GM18507 (cell line): ENCODE results near the gene SPTBN1.

Experiments used
- DNase-seq: peaks from one replicate; pipeline ENCODE4 v3.0.0; 2011; ENCODE audit warnings: low read depth; ENCODE audit not compliant: insufficient read length; ENCODE audit errors: extremely low spot score
- FAIRE-seq: peaks from 2 replicates; lab custom pipeline; 2011; peaks lifted over from hg19 to GRCh38; lab: Jason Lieb, UNC

Gene SPTBN1

GRCh38 chr2:54595161-54595803, 139.2 kb downstream of the SPTBN1 start:
- FAIRE-seq = no peak
- no peak for DNase-seq

DNA sequence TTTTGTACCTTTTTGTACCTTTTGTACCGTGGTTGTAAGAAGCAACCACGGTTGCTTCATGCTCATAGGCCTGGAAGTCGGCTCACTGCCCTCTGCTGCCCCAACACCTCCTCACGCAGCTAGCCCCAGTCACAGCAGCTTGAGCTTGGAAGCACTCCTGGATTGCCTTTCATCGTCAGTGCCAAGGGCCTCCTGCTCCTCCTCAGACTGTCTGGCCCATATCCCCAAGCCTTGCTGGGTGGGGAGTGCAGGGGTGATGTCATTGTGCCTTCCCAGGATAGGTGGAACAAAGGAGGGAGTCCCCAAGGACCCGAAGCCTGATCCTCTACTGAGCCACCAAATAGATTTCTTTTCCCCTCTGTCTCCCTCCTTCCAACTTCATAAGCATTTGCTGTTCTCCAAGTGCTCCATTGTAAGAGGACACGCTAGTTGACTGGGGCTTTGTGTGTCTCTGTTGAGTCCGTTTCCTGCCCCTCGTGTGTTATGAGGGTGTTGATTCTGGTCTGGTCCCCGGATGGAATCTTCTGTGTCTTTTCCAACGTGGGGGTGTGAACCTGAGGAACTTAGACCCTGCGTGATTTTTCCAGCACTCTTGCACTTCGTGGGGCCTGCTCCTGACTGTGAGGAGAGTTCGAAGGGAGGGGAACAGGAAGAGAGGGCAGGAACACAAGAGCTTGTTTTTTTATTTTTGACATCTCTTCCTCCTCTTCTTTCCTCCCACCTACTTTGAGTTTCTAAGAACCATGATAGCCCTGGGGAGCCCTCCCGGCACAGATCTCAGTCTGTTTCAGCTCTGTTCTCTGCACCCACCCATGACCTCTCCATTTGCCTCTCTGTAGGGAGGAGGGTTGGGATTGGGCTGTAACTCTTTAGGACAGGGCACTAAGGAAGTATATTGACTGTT, 140.1 kb downstream of the SPTBN1 start:
- DNase-seq = no peak
- FAIRE-seq = no peak

DNA sequence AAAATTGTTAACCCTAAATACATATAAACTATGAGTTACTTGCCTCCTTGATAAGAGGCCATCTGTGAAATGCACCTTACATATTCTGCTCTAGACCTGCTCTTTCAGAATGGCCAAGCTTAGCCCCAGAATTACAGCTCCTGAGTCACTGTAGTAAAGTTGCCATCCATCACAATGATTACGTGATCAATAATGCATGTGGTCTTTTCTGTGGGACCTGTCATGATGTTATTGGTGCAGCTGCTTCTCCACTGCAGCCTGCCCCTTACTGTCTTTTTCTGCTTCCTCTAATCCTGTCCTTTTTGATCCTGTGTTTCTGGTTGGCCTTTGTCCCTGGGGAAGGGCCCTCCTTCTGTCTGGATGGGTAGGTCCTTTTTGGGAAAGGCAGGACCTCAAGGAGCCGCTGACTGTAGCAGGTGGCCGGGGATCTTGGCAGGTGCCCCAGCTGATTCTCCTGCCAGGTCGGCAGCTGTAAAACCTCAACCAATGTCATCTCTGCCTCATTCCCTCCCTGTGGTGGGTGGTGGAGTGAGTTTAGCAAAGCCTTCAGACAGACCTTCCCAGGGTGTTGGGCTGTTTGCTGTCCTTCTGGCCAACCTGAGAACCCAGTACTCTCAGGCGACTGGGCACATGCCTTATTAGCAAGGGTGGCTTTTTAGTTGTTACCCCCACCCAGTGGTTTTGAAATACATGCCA, 141.2 kb downstream of the SPTBN1 start:
- FAIRE-seq = no peak
- DNase-seq = no peak

GRCh38 chr2:54598347-54599325, 142.5 kb downstream of the SPTBN1 start:
- FAIRE-seq (no peak), DNase-seq (no peak)

DNA sequence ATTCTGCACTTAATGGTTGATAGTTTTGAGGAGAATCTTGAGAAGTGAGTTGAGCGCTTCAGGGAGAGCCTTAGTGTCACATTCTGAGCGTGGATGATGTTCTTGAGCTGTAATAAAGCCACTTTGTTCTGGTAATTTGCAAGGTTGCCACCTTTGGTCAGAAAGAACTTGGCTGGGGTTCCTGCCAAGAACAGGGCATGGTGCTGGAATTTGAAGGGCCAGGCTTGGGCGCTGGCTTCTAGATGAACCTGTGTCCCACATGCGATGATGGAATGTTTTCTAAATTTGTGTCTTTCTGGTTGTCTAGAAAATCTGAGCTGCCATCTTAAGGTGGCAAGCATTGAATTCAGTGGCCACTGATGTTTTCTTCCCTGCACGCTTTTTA, 143.2 kb downstream of the SPTBN1 start:
- FAIRE-seq (no peak), DNase-seq (no peak)

GRCh38 chr2:54599914-54600313, 143.8 kb downstream of the SPTBN1 start:
- DNase-seq (no peak), FAIRE-seq (no peak)

- no peak for FAIRE-seq
- no peak for DNase-seq
These were observed 145.2 kb downstream of the SPTBN1 start for GRCh38 chr2:54601339-54601738.

DNA sequence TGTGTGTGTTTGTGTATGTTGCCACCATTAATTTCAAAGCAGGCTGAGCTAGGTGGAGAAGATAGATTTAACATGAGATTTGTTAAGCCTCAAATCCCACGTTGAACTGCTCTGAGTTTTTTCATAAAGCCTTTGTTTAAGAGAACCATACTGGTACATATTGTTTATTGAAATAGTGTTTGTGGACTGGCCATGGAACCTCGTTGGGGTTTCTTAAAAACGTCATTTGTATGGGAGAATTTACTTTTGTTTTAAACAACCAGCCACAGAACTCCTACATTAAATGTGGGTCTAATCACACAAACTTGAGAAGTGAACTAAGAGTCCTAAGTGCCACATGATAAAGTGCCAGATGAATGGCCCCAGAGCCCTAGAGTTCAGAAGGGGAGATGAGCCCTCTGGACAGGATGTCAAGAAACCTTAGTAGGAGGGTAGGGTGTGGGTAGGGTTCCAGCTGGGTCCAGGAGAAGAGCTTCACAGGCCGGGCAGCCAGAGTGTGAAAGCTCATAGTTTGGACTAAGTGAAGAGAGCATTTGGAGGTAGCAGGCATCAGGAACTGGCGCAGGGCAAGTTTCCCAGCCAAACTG, 146.7 kb downstream of the SPTBN1 start:
- FAIRE-seq = no peak
- DNase-seq = no peak

- DNase-seq (no peak), FAIRE-seq (no peak)
These were observed 147.2 kb downstream of the SPTBN1 start for GRCh38 chr2:54603357-54603756.

DNA sequence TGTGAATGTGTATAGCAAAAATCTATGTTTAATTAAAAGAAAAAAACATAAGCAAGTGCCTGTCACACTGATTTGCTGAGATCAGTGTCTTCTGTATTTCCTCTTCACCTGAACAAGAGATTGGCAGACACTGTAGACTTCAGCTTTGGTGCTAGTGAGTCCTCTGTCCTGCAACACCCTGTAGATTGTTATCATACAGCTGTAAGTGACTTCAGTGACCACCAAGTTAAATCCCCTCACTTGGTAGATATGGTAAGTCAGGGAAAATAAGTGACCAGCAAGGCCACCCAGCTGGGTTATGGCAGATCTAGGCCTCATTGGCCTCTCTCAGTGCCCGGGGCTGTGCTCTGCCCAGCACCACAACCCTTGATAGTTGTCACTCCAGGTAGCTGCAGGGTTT, 147.7 kb downstream of the SPTBN1 start:
- FAIRE-seq = no peak
- DNase-seq = no peak

- DNase-seq = no peak
- no peak for FAIRE-seq
These were observed 148.7 kb downstream of the SPTBN1 start for GRCh38 chr2:54604871-54605270.

- DNase-seq = no peak
- no peak for FAIRE-seq
These were observed 149.7 kb downstream of the SPTBN1 start for GRCh38 chr2:54605836-54606235.

GRCh38 chr2:54606393-54606958, 150.3 kb downstream of the SPTBN1 start:
- FAIRE-seq (no peak), DNase-seq (no peak)

DNA sequence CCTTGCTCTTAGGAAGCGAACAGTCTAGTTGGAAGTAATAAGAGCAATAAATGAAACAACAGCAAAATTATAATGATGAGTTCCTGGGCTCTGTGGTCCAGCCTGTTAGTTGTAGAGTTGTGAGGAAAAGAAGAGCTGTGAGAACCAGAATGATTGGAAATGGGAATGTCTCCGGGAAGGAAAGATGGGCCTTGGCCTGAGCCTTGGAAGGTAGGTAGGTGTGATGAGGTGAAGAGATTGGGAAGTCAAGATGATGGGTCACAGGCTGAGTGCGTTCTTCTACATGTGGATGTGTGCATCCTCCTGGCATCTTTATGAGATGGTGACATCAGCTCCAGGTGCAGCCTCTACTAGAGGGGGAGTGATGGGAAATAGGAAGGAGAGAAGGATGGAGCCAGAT, 152.1 kb downstream of the SPTBN1 start:
- FAIRE-seq (no peak), DNase-seq (no peak)

DNA sequence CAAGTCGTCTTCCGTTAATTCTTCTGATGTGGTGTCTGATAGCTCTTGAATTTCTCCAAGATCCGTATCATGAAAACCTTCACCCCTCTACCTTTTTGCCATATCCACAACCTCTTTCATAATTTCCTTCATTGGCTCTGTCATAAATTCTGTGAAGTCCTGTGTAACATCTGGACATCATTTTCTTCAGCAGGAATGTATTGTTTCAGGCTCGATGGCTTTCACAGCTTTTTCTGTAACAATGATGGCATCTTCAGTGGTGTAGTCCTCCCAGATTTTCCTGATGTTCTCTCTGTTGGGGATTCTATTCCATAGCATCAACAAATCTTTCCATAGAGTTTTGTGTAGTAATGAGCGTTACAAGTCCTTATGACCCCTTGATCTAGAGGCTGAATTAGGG, 153.1 kb downstream of the SPTBN1 start:
- FAIRE-seq (no peak), DNase-seq (no peak)

DNA sequence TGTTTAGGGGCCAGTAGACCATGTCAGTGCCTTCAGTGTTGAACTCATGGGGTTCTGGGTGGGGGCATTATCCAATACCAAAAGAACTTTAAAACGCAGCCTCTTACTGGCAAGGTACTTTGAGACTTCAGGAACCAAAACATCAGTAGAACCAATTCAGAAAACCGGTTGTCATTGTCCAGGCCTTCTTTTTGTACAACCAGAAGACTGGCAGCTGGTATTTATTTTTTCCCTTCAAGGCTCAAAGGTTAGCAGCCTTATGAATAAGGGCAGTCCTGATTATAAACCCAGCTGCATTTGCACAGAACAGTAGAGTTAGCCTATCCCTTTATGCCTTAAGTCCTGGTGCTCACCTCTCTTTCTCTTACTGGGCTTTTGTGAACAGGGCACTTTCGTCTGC, 153.5 kb downstream of the SPTBN1 start:
- FAIRE-seq = no peak
- DNase-seq = no peak

DNA sequence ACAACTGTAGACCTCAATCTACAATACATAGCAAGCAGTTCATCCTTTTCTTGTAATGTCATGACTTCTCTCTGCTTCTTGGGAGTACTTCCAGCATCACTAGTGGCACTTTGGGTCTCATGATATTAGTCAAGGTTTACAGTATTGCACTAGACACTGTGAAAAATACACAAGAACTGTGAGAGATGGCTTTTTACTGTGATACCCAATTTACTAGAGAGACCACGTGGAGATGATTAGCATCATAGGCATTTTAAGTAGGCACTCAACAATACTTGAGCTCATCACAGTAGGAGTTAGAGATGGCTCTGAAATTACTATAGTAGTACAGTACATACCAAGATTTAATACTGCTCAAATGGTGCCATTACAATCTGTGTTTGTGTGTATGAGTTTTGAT, 154.6 kb downstream of the SPTBN1 start:
- FAIRE-seq (no peak), DNase-seq (no peak)

DNA sequence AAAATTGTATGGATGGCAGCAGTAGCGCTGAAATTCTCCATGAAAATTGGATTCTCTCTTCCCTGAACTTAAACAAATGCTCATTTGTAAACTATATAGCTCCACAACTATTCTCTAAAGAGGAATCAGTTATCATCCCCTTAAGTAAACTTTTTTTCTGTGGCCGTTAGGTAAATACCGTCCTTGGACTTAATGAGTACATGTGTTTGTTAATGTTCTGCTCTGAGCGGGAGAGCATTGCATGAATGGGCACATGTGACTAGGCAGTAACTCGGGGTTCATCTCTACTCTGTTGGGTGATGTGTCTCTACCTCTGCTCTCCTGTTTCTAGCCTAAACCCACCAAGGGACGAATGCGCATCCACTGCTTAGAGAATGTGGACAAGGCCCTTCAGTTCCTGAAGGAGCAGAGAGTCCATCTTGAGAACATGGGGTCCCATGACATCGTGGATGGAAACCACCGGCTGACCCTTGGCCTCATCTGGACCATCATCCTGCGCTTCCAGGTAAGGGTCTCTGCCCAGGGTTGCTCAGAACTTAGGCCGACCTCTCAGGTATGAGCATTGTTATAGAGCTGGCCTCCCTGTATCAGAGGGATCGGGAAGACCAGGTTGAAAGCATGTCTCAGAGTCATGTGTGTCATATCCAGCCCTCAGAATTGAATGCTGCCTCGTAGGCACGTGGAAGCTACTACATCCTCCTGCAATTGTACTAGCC, 155.9 kb downstream of the SPTBN1 start:
- no peak for FAIRE-seq
- no peak for DNase-seq
